Muscle of leg (tissue), 16 donors: Measurements from ENCODE around the gene DNAJC1. TPM values are rescaled to one million over a fixed set of nuclear protein-coding genes. Genes with fewer than 3 reads are reported as not detected.
A peak's percentile ranks its signal among the peaks of the same experiment; 100 is the strongest.
"Not testable (repeated sequence)": the region's sequence is repeated elsewhere in the genome, so short reads cannot be mapped to it uniquely, and the experiment has no call there.

Source experiments
- DNase-seq: peaks from one replicate; pipeline ENCODE4 v3.0.0; 2013
- H3K27ac ChIP-seq: one replicate; pipeline ENCODE4 v1.5.1; 2013; ENCODE audit warnings: mild to moderate bottlenecking, low read length, control low read depth
- H3K27me3 ChIP-seq: one replicate; pipeline ENCODE4 v1.6.1; 2013; ENCODE audit warnings: low read length; ENCODE audit not compliant: control insufficient read depth, insufficient read depth
- H3K36me3 ChIP-seq: one replicate; pipeline ENCODE4 v1.6.1; 2013; ENCODE audit warnings: low read length; ENCODE audit not compliant: control insufficient read depth, insufficient read depth
- H3K4me1 ChIP-seq: one replicate; pipeline ENCODE4 v1.6.1; 2013; ENCODE audit warnings: low read length; ENCODE audit not compliant: control insufficient read depth, insufficient read depth
- H3K4me3 ChIP-seq: one replicate; pipeline ENCODE4 v1.5.1; 2013; ENCODE audit warnings: low read length, control low read depth
- H3K9me3 ChIP-seq: replicated peaks from 2 replicates; pipeline ENCODE4 v1.6.1; 2013; ENCODE audit warnings: low read depth, low read length; ENCODE audit not compliant: control insufficient read depth
- WGBS: methylation state at CpG from one replicate; pipeline ENCODE4 v1.1.5; 2013; ENCODE audit warnings: missing lambda C conversion rate; ENCODE audit not compliant: insufficient coverage; 5-methylcytosine and 5-hydroxymethylcytosine counted together
- long read RNA-seq, 11 donors: transcript quantifications; one replicate each; lab custom pipeline, GENCODE V29; 2026
- polyA plus RNA-seq, 8 donors: library from polyadenylated mRNA; unstranded; fragments of 120-200 nt; gene quantifications; one replicate each; pipeline versions ENCODE4 v1.2.1 to v1.2.3, GENCODE V29; 2013; ENCODE audit warnings: inconsistent platforms in 1 of 8, low replicate concordance in 1 of 8; ENCODE audit not compliant: insufficient read length in 8 of 8, insufficient read depth in 1 of 8
- total RNA-seq: library from RNA; stranded (reverse); fragments of 120-200 nt; gene quantifications from one replicate; pipeline ENCODE4 v1.2.4, GENCODE V29; 2013

The DNAJC1 gene, protein sequence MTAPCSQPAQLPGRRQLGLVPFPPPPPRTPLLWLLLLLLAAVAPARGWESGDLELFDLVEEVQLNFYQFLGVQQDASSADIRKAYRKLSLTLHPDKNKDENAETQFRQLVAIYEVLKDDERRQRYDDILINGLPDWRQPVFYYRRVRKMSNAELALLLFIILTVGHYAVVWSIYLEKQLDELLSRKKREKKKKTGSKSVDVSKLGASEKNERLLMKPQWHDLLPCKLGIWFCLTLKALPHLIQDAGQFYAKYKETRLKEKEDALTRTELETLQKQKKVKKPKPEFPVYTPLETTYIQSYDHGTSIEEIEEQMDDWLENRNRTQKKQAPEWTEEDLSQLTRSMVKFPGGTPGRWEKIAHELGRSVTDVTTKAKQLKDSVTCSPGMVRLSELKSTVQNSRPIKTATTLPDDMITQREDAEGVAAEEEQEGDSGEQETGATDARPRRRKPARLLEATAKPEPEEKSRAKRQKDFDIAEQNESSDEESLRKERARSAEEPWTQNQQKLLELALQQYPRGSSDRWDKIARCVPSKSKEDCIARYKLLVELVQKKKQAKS
- total RNA-seq = 19.6 TPM
- 10 to 100 TPM; 11.5 to 17.7 (median 12.7) TPM for polyA plus RNA-seq
- long read RNA-seq, donor 1, partial matches to known transcripts = 5 of 6 reads
- long read RNA-seq, donor 1, other reads (novel, unspliced or antisense) = 0 of 6 reads
- long read RNA-seq, donor 2 = 0 reads
- long read RNA-seq, donor 3 = 0 reads
- long read RNA-seq, donor 4, partial matches to known transcripts = 5 of 6 reads
- long read RNA-seq, donor 4, other reads (novel, unspliced or antisense) = 0 of 6 reads
- long read RNA-seq, donor 5, transcript DNAJC1-202 (12 exons, 2,106 nt) = major isoform, 6 of 61 reads
- long read RNA-seq, donor 5, partial matches to known transcripts = 55 of 61 reads
- long read RNA-seq, donor 5, other reads (novel, unspliced or antisense) = 0 of 61 reads
- long read RNA-seq, donor 6, partial matches to known transcripts = 30 of 32 reads
- long read RNA-seq, donor 6, other reads (novel, unspliced or antisense) = 0 of 32 reads
- long read RNA-seq, donor 7, transcript DNAJC1-202 (12 exons, 2,106 nt) = major isoform, 5 of 18 reads
- long read RNA-seq, donor 7, partial matches to known transcripts = 13 of 18 reads
- long read RNA-seq, donor 7, other reads (novel, unspliced or antisense) = 0 of 18 reads
- long read RNA-seq, donor 8, partial matches to known transcripts = 38 of 39 reads
- long read RNA-seq, donor 8, other reads (novel, unspliced or antisense) = 0 of 39 reads
- long read RNA-seq, donor 9, partial matches to known transcripts = 24 of 25 reads
- long read RNA-seq, donor 9, other reads (novel, unspliced or antisense) = 0 of 25 reads
- long read RNA-seq, donor 10, partial matches to known transcripts = 31 of 32 reads
- long read RNA-seq, donor 10, other reads (novel, unspliced or antisense) = 0 of 32 reads
- long read RNA-seq, donor 11, partial matches to known transcripts = 30 of 34 reads
- long read RNA-seq, donor 11, other reads (novel, unspliced or antisense) = 0 of 34 reads

DNA sequence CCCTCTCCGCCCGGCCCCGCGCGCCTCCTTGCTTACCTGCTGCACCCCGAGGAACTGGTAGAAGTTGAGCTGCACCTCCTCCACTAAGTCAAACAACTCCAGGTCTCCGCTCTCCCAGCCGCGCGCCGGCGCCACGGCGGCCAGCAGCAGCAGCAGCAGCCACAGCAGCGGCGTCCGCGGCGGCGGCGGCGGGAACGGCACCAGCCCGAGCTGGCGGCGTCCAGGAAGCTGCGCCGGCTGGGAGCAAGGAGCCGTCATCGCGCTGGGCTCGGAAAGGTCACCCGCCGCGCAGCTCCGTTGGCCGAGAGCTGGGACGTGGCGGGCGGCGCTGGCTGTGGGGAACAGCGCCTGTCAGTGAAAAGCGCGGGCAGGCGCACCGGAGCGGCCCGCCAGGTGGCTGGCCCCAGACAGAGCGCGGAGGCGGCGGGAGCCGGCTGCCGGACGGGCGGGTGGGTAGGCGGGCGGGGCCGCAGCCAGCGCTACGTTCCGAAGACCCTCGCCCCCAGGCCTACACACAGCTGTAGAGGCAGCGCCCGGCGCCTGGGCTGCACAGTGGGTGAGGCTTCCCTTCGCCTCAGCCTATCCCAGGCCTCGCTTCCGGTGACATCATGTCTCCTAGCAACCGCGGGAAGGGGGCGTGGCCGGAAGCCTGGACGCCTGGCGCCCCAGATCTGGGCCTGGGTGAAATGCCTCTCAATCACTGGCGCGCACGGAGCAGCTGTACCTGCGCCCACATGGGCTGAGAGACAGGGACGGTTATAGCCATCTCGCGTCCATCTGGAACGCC is at the start of gene DNAJC1:
TSS of gene DNAJC1 (minus strand) at position 554 of the 787 bp plus-strand sequence. CDS start at position 258, 296 bp downstream.
- Histone ChIP-seq H3K4me3 (peak within 1 kb of the TSS; percentile 67), H3K36me3 (no peaks in the 10 kb centered on the region), H3K27me3 (no peaks in the 10 kb centered on the region), H3K27ac (peak within 1 kb of the TSS; percentile 93), H3K4me1 (no peaks in the 10 kb centered on the region), H3K9me3 (no peaks in the 10 kb centered on the region)
- peak; percentile 99 for DNase-seq
- WGBS = under 1% methylated on average over 76 of the region's 83 CpGs

DNA sequence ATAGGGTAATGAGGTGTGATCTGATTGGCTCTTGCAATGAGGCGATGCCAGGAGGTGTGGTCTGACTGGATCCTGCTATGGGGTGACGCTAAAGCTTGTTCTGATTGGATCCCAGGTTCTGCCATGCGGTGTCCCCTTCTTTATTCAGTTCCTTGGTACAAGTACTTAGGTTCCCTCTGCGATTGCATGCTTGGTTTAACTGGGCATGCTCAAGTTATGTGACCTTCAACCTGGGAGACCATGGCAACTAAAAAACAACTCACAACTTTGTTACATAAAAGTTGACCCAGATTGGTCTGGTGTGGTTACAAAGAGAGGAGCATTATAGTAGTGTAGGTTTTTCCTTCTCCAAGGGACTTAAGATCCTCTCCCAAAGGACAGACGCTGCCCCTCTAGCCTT is 49.5 kb upstream of the DNAJC1 start:
- DNase-seq = no peak
- H3K4me3 ChIP-seq = no peak overlapping the region
- H3K4me1 ChIP-seq = no peaks in the 10 kb centered on the region
- H3K9me3 ChIP-seq = no peaks in the 10 kb centered on the region
- WGBS = 97% methylated on average over 3 of the region's 5 CpGs
- no peaks in the 10 kb centered on the region for H3K36me3 ChIP-seq
- H3K27ac ChIP-seq = no peak overlapping the region
- H3K27me3 ChIP-seq = no peaks in the 10 kb centered on the region

DNA sequence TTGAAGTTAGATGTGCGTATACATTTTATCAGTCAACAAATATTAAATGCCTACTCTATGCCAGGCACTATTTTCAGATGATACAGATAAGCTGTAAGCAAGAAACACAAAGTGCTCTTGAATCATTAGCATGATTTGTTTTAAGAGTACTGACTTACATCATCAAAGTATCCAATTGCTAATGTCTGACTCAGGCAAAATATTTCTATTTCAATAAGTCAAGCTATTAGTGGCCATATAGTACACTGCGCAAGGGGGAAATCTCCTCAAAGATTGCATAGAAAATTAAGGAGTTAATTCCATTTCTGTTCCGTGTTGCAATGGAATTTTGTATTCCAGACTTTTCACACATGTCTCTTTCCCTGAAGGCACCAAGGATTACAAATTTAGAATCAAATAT is 46.1 kb upstream of the DNAJC1 start:
- WGBS = 100% methylated on average over 1 of the region's 3 CpGs
- Histone ChIP-seq H3K36me3 (no peaks in the 10 kb centered on the region), H3K9me3 (no peaks in the 10 kb centered on the region), H3K27ac (no peak overlapping the region), H3K4me1 (no peaks in the 10 kb centered on the region), H3K27me3 (no peaks in the 10 kb centered on the region), H3K4me3 (no peak overlapping the region)
- DNase-seq = no peak

DNA sequence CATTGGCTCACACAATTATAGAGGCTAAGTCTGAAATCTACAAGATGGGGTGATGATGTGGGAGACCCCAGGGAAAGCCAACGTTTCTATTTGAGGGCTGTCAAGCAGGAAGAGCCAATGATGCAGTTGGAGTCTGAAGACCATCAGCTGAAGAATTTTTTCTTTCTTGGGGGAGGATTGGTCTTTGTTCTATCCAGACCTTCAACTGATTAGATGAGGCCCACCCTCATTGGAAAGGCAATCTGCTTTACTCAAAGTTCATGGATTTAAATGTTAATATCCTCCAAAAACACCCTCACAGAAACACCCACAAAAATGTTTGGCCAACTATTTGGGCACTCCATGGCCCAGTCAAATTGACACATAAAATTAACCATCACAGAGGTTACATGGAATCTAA is 44.3 kb upstream of the DNAJC1 start:
- no peak for DNase-seq
- WGBS = no CpG with 5 or more reads among the region's 1 CpG

DNA sequence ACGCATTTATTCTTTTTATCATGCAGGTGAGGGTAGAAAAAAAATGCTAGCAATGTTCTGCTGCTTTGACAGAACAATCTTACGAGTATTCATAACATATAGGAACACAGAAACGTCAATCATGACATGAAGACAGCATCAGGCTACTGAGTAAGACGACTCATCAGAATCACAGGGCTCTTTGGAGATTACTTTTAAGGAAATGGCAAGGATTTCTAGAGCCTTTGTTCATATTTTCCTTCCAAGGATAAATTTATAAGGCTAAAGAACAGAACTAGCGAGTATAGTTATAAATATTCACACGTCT is 39.8 kb upstream of the DNAJC1 start:
- H3K27me3 ChIP-seq = no peaks in the 10 kb centered on the region
- H3K9me3 ChIP-seq = no peaks in the 10 kb centered on the region
- H3K36me3 ChIP-seq = no peaks in the 10 kb centered on the region
- no CpG with 5 or more reads among the region's 6 CpGs for WGBS
- no peak for DNase-seq
- no peak overlapping the region for H3K27ac ChIP-seq
- no peak overlapping the region for H3K4me3 ChIP-seq
- no peaks in the 10 kb centered on the region for H3K4me1 ChIP-seq

More for the DNA sequence above, 44.3 kb upstream of the DNAJC1 start:
- Histone ChIP-seq H3K4me1 (no peaks in the 10 kb centered on the region), H3K27me3 (no peaks in the 10 kb centered on the region), H3K4me3 (no peak overlapping the region), H3K27ac (no peak overlapping the region), H3K36me3 (no peaks in the 10 kb centered on the region), H3K9me3 (no peaks in the 10 kb centered on the region)

DNA sequence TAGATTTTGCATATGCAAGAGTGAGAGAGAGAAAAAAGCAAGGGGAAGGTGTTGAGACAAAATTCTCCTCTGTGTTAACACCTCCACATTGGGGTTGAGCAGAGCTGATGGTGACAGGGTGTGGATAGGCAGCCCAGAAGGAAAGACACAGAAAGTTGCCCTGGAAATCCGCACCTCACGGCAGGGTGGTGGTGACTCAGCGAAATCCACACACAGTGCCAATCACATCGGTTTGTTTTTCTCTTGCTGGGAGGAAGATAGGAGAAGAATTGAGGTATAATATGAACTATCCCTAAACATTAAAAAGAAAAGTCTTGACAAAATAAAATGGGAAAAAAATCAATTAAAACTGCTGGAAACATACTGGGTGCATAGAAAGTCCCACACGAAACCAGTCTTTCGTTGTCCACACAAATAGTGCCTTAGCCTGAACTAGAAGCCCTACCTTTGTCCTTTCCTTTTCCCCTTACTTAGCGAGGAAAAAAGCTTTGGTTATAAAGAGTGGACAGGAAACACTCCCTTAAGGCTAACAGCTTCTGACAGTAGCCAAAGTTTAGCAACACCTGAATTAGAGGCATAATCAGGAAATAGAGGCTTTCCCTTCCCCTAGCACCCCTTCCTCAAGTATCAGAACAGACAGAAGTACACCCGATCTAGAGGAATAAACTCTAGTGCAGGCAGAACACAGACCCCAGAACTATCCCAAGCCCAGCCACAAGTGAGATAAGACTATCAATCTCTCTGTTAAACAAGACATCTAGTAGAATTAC is 39.2 kb upstream of the DNAJC1 start:
- no peak overlapping the region for H3K27ac ChIP-seq

DNA sequence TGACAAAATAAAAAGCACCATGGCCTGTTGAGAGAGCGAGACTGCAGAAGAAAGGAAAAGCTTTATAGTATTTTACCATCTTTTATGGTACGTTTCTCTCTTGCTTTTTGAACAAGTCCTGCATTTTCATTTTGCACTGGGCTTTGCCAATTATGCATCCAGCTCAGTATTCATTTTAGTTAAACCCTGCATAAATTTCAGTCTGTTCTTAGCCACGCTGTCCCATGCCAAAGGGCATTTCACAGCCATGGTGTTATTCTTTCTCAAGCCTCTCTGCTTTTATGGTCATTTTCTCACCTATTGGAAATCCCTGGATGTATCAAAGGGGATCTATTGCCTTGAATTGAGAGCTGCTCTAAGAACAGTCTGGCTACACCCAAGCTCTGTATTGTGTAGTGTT is 30.8 kb upstream of the DNAJC1 start:
- WGBS = 100% methylated on average over 1 of the region's 3 CpGs
- Histone ChIP-seq H3K9me3 (peaks cover 2% of the 10 kb centered on the region), H3K4me1 (no peaks in the 10 kb centered on the region), H3K27me3 (no peaks in the 10 kb centered on the region), H3K27ac (no peak overlapping the region), H3K36me3 (no peaks in the 10 kb centered on the region), H3K4me3 (no peak overlapping the region)
- no peak for DNase-seq

More for the DNA sequence above, 39.2 kb upstream of the DNAJC1 start:
- Histone ChIP-seq H3K4me3 (no peak overlapping the region), H3K4me1 (no peaks in the 10 kb centered on the region), H3K27me3 (no peaks in the 10 kb centered on the region), H3K9me3 (no peaks in the 10 kb centered on the region), H3K36me3 (no peaks in the 10 kb centered on the region)
- WGBS = no CpG with 5 or more reads among the region's 8 CpGs
- no peak for DNase-seq

DNA sequence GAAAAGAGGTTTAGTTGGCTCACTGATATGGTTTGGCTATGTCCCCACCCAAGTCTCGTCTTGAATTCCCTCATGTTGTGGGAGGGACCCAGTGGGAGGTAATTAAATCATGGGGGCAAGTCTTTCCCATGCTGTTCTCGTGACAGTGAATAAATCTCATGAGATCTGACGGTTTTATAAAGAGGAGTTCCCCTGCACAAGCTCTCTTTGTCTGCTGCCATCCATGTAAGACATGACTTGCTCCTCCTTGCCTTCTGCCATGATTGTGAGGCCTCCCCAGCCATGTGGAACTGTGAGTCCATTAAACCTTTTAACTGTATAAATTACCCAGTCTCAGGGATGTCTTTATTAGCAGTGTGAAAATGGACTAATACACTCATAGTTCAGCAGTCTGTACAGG is 28.7 kb upstream of the DNAJC1 start:
- not testable (repeated sequence) for H3K27ac ChIP-seq, H3K4me3 ChIP-seq, DNase-seq, H3K9me3 ChIP-seq, H3K4me1 ChIP-seq, H3K27me3 ChIP-seq, H3K36me3 ChIP-seq
- WGBS = 100% methylated on average over 1 of the region's 3 CpGs
